GM23338 (cell line): ENCODE results near the gene ASTN1. TPM values are rescaled to one million over a fixed set of nuclear protein-coding genes. Genes with fewer than 3 reads are reported as not detected.

Experiments used
- ATAC-seq: fragments of 200-7000 bp; cut with Tn5 transposase; 3 replicates; pipeline ENCODE4 v1.9.1; 2020
- DNase-seq: peaks from one replicate; pipeline ENCODE4 v3.0.0-alpha.2; 2015; ENCODE audit warnings: low spot score
- H2AFZ ChIP-seq: fragments of 200-600 bp; sonication (generic); 2 replicates; pipeline ENCODE4 v1.8.0; 2016; ENCODE audit warnings: antibody characterized with exemption, mild to moderate bottlenecking, moderate library complexity
- H3F3A ChIP-seq: fragments of 200-600 bp; sonication (generic); replicated peaks from 2 replicates; pipeline ENCODE4 v1.8.0; 2017; ENCODE audit warnings: antibody characterized with exemption, mixed run types, low read depth
- H3K27ac ChIP-seq: fragments of 200-600 bp; sonication (generic); 2 replicates; pipeline ENCODE4 v1.6.1; 2016; ENCODE audit warnings: low read depth
- H3K27me3 ChIP-seq: fragments of 200-600 bp; sonication (generic); 2 replicates; pipeline ENCODE4 v1.8.0; 2016; ENCODE audit warnings: mild to moderate bottlenecking, mixed run types, moderate library complexity; ENCODE audit not compliant: insufficient read depth
- H3K36me3 ChIP-seq: fragments of 200-600 bp; sonication (generic); 2 replicates; pipeline ENCODE4 v1.8.0; 2016; ENCODE audit warnings: mild to moderate bottlenecking; ENCODE audit not compliant: insufficient read depth
- H3K4me1 ChIP-seq: fragments of 200-600 bp; sonication (generic); 2 replicates; pipeline ENCODE4 v1.8.0; 2016; ENCODE audit warnings: mild to moderate bottlenecking, moderate library complexity; ENCODE audit not compliant: insufficient read depth
- H3K4me2 ChIP-seq: fragments of 200-600 bp; sonication (generic); 2 replicates; pipeline ENCODE4 v1.7.1; 2017; ENCODE audit warnings: mixed run types
- H3K4me3 ChIP-seq: fragments of 200-600 bp; sonication (generic); 2 replicates; pipeline ENCODE4 v1.6.1; 2016; ENCODE audit warnings: mixed run types
- H3K79me2 ChIP-seq: fragments of 200-600 bp; sonication (generic); replicated peaks from 2 replicates; pipeline ENCODE4 v1.8.0; 2017; ENCODE audit warnings: mild to moderate bottlenecking; ENCODE audit not compliant: insufficient read depth
- H3K9me2 ChIP-seq: fragments of 200-600 bp; sonication (generic); 2 replicates; pipeline ENCODE4 v1.8.0; 2017; ENCODE audit not compliant: insufficient read depth
- H4K20me1 ChIP-seq: fragments of 200-600 bp; sonication (generic); replicated peaks from 2 replicates; pipeline ENCODE4 v1.8.0; 2017; ENCODE audit warnings: mild to moderate bottlenecking; ENCODE audit not compliant: insufficient read depth
- H3K27ac Mint-ChIP-seq: 2 replicates; pipeline ENCODE4 v1.8.0; 2020; ENCODE audit warnings: inconsistent platforms, mild to moderate bottlenecking, moderate library complexity, mixed read lengths
- H3K27me3 Mint-ChIP-seq: 3 replicates; pipeline ENCODE4 v1.8.0; 2022; ENCODE audit warnings: low read depth, mild to moderate bottlenecking, moderate library complexity, mixed read lengths, inconsistent platforms; ENCODE audit not compliant: insufficient read depth, poor library complexity
- H3K36me3 Mint-ChIP-seq: 3 replicates; pipeline ENCODE4 v1.8.0; 2021; ENCODE audit warnings: low read depth, mild to moderate bottlenecking, inconsistent platforms, moderate library complexity, mixed read lengths
- H3K4me1 Mint-ChIP-seq: 3 replicates; pipeline ENCODE4 v1.8.0; 2020; ENCODE audit warnings: mild to moderate bottlenecking, inconsistent platforms, mixed read lengths
- H3K4me3 Mint-ChIP-seq: 3 replicates; pipeline ENCODE4 v1.8.0; 2021; ENCODE audit warnings: moderate library complexity, mild to moderate bottlenecking, inconsistent platforms, mixed read lengths
- H3K9me3 Mint-ChIP-seq: 3 replicates; pipeline ENCODE4 v1.8.0; 2020; ENCODE audit warnings: moderate library complexity, mild to moderate bottlenecking, inconsistent platforms, mixed read lengths
- CREB1 ChIP-seq: fragments of 250-450 bp; sonication (Bioruptor Pico); IDR thresholded peaks from 2 replicates; pipeline ENCODE4 v1.5.0; 2020; ENCODE audit warnings: low read depth, mild to moderate bottlenecking, moderate library complexity
- ETS1 ChIP-seq: IDR thresholded peaks from 2 replicates; pipeline ENCODE4 v1.6.1; 2016; ENCODE audit warnings: antibody characterized with exemption
- EZH2 ChIP-seq: fragments of 200-600 bp; sonication (generic); IDR thresholded peaks from one replicate; pipeline ENCODE4 v1.8.0; 2017; ENCODE audit warnings: antibody characterized with exemption, mild to moderate bottlenecking, low read depth; ENCODE audit not compliant: unreplicated experiment
- EZH2phosphoT487 ChIP-seq: fragments of 200-600 bp; sonication (generic); IDR thresholded peaks from one replicate; pipeline ENCODE4 v1.8.1; 2018; ENCODE audit warnings: antibody characterized with exemption; ENCODE audit not compliant: unreplicated experiment
- JUNB ChIP-seq: IDR thresholded peaks from one replicate; pipeline ENCODE4 v1.6.1; 2016; ENCODE audit warnings: antibody characterized with exemption; ENCODE audit not compliant: unreplicated experiment
- NANOG ChIP-seq: IDR thresholded peaks from 2 replicates; pipeline ENCODE4 v1.6.1; 2016; ENCODE audit warnings: antibody characterized with exemption, borderline replicate concordance
- POLR2AphosphoS5 ChIP-seq: IDR thresholded peaks from 2 replicates; pipeline ENCODE4 v1.6.1; 2016; ENCODE audit warnings: antibody characterized with exemption, low read depth
- STAT1 ChIP-seq: IDR thresholded peaks from one replicate; pipeline ENCODE4 v1.6.1; 2016; ENCODE audit warnings: antibody characterized with exemption; ENCODE audit not compliant: unreplicated experiment
- ZNF114 ChIP-seq: fragments of 250-450 bp; sonication (Bioruptor Pico); IDR thresholded peaks from 2 replicates; pipeline ENCODE4 v1.5.0; 2020; ENCODE audit warnings: mild to moderate bottlenecking, moderate library complexity
- ZNF331 ChIP-seq: fragments of 250-450 bp; sonication (Bioruptor Pico); IDR thresholded peaks from 2 replicates; pipeline ENCODE4 v1.5.0; 2020; ENCODE audit warnings: low read depth, mild to moderate bottlenecking, moderate library complexity
- ZNF462 ChIP-seq: fragments of 250-450 bp; sonication (Bioruptor Pico); IDR thresholded peaks from 2 replicates; pipeline ENCODE4 v1.5.0; 2020; ENCODE audit warnings: mild to moderate bottlenecking, moderate library complexity
- polyA plus RNA-seq: library from polyadenylated mRNA; unstranded; fragments of >200 nt; fragmentation: Nextera tagmentation; extraction: Ambion mirVana; gene quantifications from 2 replicates; pipeline ENCODE4 v1.2.1, GENCODE V29; 2016
- total RNA-seq: library from RNA; depleted of rRNA; stranded (reverse); fragments of >200 nt; shearing (Covaris generic); gene quantifications from 2 replicates; pipeline ENCODE4 v1.2.3, GENCODE V29; 2014
- TF ChIP-seq, protein P1 (sequence below): IDR thresholded peaks from one replicate; pipeline ENCODE4 v1.6.1; 2018; ENCODE audit warnings: antibody characterized with exemption; ENCODE audit not compliant: unreplicated experiment
- TF ChIP-seq, protein P2 (sequence below), 2 experiments: fragments of 200-600 bp in 1 of 2; sonication (generic) in 1 of 2; conservative IDR thresholded peaks; 2 replicates each; pipeline versions ENCODE4 v1.5.1 to v1.6.1; 2016 to 2017; ENCODE audit warnings: antibody characterized with exemption in 2 of 2, low read depth in 2 of 2, mild to moderate bottlenecking in 2 of 2, moderate library complexity in 1 of 2

ASTN1 gene
- total and polyA plus RNA-seq, 2 experiments from 2014 or later = 2.0 to 5.2 TPM

GRCh38 chr1:177002891-177003290, 161.6 kb downstream of the ASTN1 start:
- Histone ChIP-seq H3K4me1 (no peaks in the 10 kb centered on the region), H3F3A (no peaks in the 10 kb centered on the region), H3K4me2 (no peak overlapping the region), H3K4me3 (no peak overlapping the region), H3K27me3 (no peaks in the 10 kb centered on the region), H3K27ac (no peak overlapping the region), H3K9me2 (no peaks in the 10 kb centered on the region), H3K79me2 (no peaks in the 10 kb centered on the region), H4K20me1 (no peaks in the 10 kb centered on the region), H2AFZ (no peak overlapping the region), H3K36me3 (no peaks in the 10 kb centered on the region)
- Mint-ChIP-seq H3K4me3 (no peak overlapping the region), H3K9me3 (no peaks in the 10 kb centered on the region), H3K27me3 (no peaks in the 10 kb centered on the region), H3K27ac (no peak overlapping the region), H3K36me3 (no peaks in the 10 kb centered on the region), H3K4me1 (peaks cover 3% of the 10 kb centered on the region; the same call in 1 of the 3 replicates)
- TF ChIP-seq POLR2AphosphoS5 = no peak
- no peak for TF ChIP-seq ETS1
- no peak for TF ChIP-seq NANOG
- TF ChIP-seq, protein P1, sequence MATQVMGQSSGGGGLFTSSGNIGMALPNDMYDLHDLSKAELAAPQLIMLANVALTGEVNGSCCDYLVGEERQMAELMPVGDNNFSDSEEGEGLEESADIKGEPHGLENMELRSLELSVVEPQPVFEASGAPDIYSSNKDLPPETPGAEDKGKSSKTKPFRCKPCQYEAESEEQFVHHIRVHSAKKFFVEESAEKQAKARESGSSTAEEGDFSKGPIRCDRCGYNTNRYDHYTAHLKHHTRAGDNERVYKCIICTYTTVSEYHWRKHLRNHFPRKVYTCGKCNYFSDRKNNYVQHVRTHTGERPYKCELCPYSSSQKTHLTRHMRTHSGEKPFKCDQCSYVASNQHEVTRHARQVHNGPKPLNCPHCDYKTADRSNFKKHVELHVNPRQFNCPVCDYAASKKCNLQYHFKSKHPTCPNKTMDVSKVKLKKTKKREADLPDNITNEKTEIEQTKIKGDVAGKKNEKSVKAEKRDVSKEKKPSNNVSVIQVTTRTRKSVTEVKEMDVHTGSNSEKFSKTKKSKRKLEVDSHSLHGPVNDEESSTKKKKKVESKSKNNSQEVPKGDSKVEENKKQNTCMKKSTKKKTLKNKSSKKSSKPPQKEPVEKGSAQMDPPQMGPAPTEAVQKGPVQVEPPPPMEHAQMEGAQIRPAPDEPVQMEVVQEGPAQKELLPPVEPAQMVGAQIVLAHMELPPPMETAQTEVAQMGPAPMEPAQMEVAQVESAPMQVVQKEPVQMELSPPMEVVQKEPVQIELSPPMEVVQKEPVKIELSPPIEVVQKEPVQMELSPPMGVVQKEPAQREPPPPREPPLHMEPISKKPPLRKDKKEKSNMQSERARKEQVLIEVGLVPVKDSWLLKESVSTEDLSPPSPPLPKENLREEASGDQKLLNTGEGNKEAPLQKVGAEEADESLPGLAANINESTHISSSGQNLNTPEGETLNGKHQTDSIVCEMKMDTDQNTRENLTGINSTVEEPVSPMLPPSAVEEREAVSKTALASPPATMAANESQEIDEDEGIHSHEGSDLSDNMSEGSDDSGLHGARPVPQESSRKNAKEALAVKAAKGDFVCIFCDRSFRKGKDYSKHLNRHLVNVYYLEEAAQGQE = no peak
- no peak for TF ChIP-seq CREB1 (CRISPR knock-in tag)
- no peak for TF ChIP-seq ZNF462 (CRISPR knock-in tag)
- TF ChIP-seq STAT1 = no peak
- TF ChIP-seq ZNF114 (CRISPR knock-in tag) = no peak
- no peak for TF ChIP-seq EZH2
- TF ChIP-seq JUNB = no peak
- no peak for TF ChIP-seq EZH2phosphoT487
- no peak for TF ChIP-seq ZNF331 (CRISPR knock-in tag)
- TF ChIP-seq, protein P2, sequence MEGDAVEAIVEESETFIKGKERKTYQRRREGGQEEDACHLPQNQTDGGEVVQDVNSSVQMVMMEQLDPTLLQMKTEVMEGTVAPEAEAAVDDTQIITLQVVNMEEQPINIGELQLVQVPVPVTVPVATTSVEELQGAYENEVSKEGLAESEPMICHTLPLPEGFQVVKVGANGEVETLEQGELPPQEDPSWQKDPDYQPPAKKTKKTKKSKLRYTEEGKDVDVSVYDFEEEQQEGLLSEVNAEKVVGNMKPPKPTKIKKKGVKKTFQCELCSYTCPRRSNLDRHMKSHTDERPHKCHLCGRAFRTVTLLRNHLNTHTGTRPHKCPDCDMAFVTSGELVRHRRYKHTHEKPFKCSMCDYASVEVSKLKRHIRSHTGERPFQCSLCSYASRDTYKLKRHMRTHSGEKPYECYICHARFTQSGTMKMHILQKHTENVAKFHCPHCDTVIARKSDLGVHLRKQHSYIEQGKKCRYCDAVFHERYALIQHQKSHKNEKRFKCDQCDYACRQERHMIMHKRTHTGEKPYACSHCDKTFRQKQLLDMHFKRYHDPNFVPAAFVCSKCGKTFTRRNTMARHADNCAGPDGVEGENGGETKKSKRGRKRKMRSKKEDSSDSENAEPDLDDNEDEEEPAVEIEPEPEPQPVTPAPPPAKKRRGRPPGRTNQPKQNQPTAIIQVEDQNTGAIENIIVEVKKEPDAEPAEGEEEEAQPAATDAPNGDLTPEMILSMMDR (conservative IDR thresholded peaks at IDR 0.05; ENCODE audit: low read depth in 2 of 2) = no peak
- DNase-seq (no peak), ATAC-seq (no peak)
